ENCODE data around the gene GALR1. TPM values are rescaled to one million over a fixed set of nuclear protein-coding genes. Genes with fewer than 3 reads are reported as not detected.

The GALR1 gene, protein sequence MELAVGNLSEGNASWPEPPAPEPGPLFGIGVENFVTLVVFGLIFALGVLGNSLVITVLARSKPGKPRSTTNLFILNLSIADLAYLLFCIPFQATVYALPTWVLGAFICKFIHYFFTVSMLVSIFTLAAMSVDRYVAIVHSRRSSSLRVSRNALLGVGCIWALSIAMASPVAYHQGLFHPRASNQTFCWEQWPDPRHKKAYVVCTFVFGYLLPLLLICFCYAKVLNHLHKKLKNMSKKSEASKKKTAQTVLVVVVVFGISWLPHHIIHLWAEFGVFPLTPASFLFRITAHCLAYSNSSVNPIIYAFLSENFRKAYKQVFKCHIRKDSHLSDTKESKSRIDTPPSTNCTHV
- total RNA-seq = not detected in 2 replicates

GRCh38 chr18:77249569-77250500, at the start of gene GALR1:
Gene GALR1 (plus strand): TSS chr18:77249848. CDS start chr18:77250549, 701 bp downstream.

Other genes with a start within 250 kb of the GALR1 start
- gene MBP, start 117.1 kb upstream of the GALR1 start, total RNA-seq = 0.97 and 3.8 TPM in 2 replicates